B cell (primary cell): ENCODE results near the gene TRAM2. TPM values are rescaled to one million over a fixed set of nuclear protein-coding genes. Genes with fewer than 3 reads are reported as not detected.

Experiments
- ATAC-seq: fragments of 200-7000 bp; cut with Tn5 transposase; one replicate; pipeline ENCODE4 v1.10.0; 2021; ENCODE audit warnings: low read depth, mild to moderate bottlenecking, moderate number of reproducible peaks, moderate library complexity
- CTCF ChIA-PET: fragments of 350-600 bp; sonication (Branson Sonifier 250); formaldehyde crosslinking; loops from one replicate; lab custom pipeline; 2021; ENCODE audit warnings: antibody characterized with exemption, inconsistent platforms; lab: Charles Lee
- POLR2A ChIA-PET: fragments of 350-600 bp; sonication (Branson Sonifier 250); formaldehyde crosslinking; loops from one replicate; lab custom pipeline; 2021; ENCODE audit warnings: antibody characterized with exemption; lab: Charles Lee
- DNase-seq: peaks from one replicate; pipeline ENCODE4 v3.0.0; 2013
- H2AFZ ChIP-seq: 2 replicates; pipeline ENCODE4 v1.6.1; 2012; ENCODE audit warnings: mild to moderate bottlenecking, low read depth, low read length; ENCODE audit not compliant: insufficient read depth, poor library complexity, severe bottlenecking
- H3K27ac ChIP-seq, 2 donors: 1 replicate in 1 of 2; 2 replicates in 1 of 2; pipeline ENCODE4 v1.5.1; 2012 to 2013; ENCODE audit warnings: low read length in 2 of 2, mild to moderate bottlenecking in 2 of 2, moderate library complexity in 1 of 2
- H3K27me3 ChIP-seq, 4 experiments: fragments of 200-600 bp in 1 of 4; sonication (generic) in 1 of 4; replicated peaks in 1 of 4; 1 replicate in 2 of 4; 2 replicates in 2 of 4; pipeline versions ENCODE4 v1.6.1 to v1.7.0; 2013 to 2016; ENCODE audit warnings: low read length in 3 of 4, mild to moderate bottlenecking in 2 of 4, mixed read lengths in 1 of 4, moderate library complexity in 1 of 4; ENCODE audit not compliant: insufficient read depth in 4 of 4, control insufficient read depth in 3 of 4; ENCODE audit errors: control extremely low read depth in 1 of 4
- H3K36me3 ChIP-seq, 2 experiments: replicated peaks in 1 of 2; 1 replicate in 1 of 2; 2 replicates in 1 of 2; pipeline versions ENCODE4 v1.6.1 to v1.7.1; 2013; ENCODE audit warnings: low read length in 1 of 2; ENCODE audit not compliant: insufficient read depth in 2 of 2, control insufficient read depth in 1 of 2; ENCODE audit errors: control extremely low read depth in 1 of 2, extremely low read depth in 1 of 2
- H3K4me1 ChIP-seq, 2 donors: fragments of 200-600 bp in 1 of 2; sonication (generic) in 1 of 2; 1 replicate in 1 of 2; 2 replicates in 1 of 2; pipeline versions ENCODE4 v1.5.1 to v1.6.1; 2013 to 2017; ENCODE audit warnings: low read length in 2 of 2; ENCODE audit not compliant: control insufficient read depth in 2 of 2, insufficient read depth in 2 of 2
- H3K4me2 ChIP-seq: replicated peaks from 2 replicates; pipeline ENCODE3; 2012; ENCODE audit warnings: mild to moderate bottlenecking, low read depth, low read length; ENCODE audit not compliant: poor library complexity, severe bottlenecking
- H3K4me3 ChIP-seq, 5 experiments: fragments of 200-600 bp in 1 of 5; sonication (generic) in 1 of 5; 1 replicate in 3 of 5; 2 replicates in 2 of 5; pipeline versions ENCODE4 v1.5.1 to v1.7.0; 2011 to 2016; ENCODE audit warnings: low read length in 4 of 5, mild to moderate bottlenecking in 4 of 5, low read depth in 2 of 5, control low read depth in 1 of 5, moderate library complexity in 1 of 5; ENCODE audit not compliant: insufficient read depth in 1 of 5; ENCODE audit errors: control extremely low read depth in 1 of 5, extremely low read depth in 1 of 5
- H3K79me2 ChIP-seq: fragments of 200-600 bp; sonication (generic); one replicate; pipeline ENCODE4 v1.6.0; 2016; ENCODE audit warnings: low read length; ENCODE audit not compliant: control insufficient read depth, insufficient read depth
- H3K9ac ChIP-seq: fragments of 200-600 bp; sonication (generic); 2 replicates; pipeline ENCODE4 v1.6.1; 2017; ENCODE audit warnings: mild to moderate bottlenecking, low read length, moderate library complexity
- H3K9me3 ChIP-seq, 3 donors: one replicate each; pipeline versions ENCODE4 v1.6.1 to v1.7.1; 2013; ENCODE audit warnings: low read length in 2 of 3; ENCODE audit not compliant: control insufficient read depth in 2 of 3, insufficient read depth in 1 of 3; ENCODE audit errors: control extremely low read depth in 1 of 3
- H4K20me1 ChIP-seq: 2 replicates; pipeline ENCODE4 v1.6.0; 2012; ENCODE audit warnings: mild to moderate bottlenecking, low read length; ENCODE audit not compliant: insufficient read depth, control insufficient read depth, poor library complexity, severe bottlenecking
- H3K27ac Mint-ChIP-seq: one replicate; pipeline ENCODE4 v1.8.0; 2021; ENCODE audit warnings: mixed read lengths
- H3K27me3 Mint-ChIP-seq: one replicate; pipeline ENCODE4 v1.8.0; 2021; ENCODE audit warnings: mixed read lengths
- H3K4me1 Mint-ChIP-seq: one replicate; pipeline ENCODE4 v1.8.0; 2021; ENCODE audit warnings: mixed read lengths
- H3K4me3 Mint-ChIP-seq: one replicate; pipeline ENCODE4 v1.8.0; 2021; ENCODE audit warnings: mixed read lengths
- H3K9me3 Mint-ChIP-seq: one replicate; pipeline ENCODE4 v1.8.0; 2022; ENCODE audit warnings: mixed read lengths; ENCODE audit not compliant: insufficient read depth
- CTCF ChIP-seq: fragments of 200-600 bp; IDR thresholded peaks from one replicate; pipeline ENCODE4 v1.8.0; 2022; ENCODE audit warnings: antibody characterized with exemption, mild to moderate bottlenecking
- EZH2 ChIP-seq: IDR thresholded peaks from 2 replicates; pipeline ENCODE4 v1.6.1; 2012; ENCODE audit warnings: borderline replicate concordance, low read depth, mild to moderate bottlenecking, moderate library complexity, low read length; ENCODE audit not compliant: insufficient read depth, poor library complexity, severe bottlenecking
- WGBS: methylation state at CpG from one replicate; pipeline ENCODE4 v1.1.5; 2013; ENCODE audit warnings: missing lambda C conversion rate; ENCODE audit not compliant: insufficient coverage; 5-methylcytosine and 5-hydroxymethylcytosine counted together
- intact Hi-C: fragments of 100-400 bp; cut with micrococcal nuclease; formaldehyde crosslinking; loops from one replicate; pipeline ENCODE4 v1.10.0; 2022
- polyA plus RNA-seq: library from polyadenylated mRNA; depleted of rRNA; stranded (reverse); fragments of >200 nt; gene quantifications from 2 replicates; pipeline ENCODE4 v1.2.3, GENCODE V29; 2012
- total RNA-seq, 2 donors: library from RNA; stranded (reverse); fragments of 120-200 nt in 1 of 2; gene quantifications; 1 replicate in 1 of 2; 2 replicates in 1 of 2; pipeline versions ENCODE4 v1.2.3 to v1.2.4, GENCODE V29; 2013 to 2022

Gene TRAM2
- total and polyA plus RNA-seq, 2 donors (not counting 1 experiment from before 2014, with no cell fraction given), result 9.0 to 13.3 TPM

DNA sequence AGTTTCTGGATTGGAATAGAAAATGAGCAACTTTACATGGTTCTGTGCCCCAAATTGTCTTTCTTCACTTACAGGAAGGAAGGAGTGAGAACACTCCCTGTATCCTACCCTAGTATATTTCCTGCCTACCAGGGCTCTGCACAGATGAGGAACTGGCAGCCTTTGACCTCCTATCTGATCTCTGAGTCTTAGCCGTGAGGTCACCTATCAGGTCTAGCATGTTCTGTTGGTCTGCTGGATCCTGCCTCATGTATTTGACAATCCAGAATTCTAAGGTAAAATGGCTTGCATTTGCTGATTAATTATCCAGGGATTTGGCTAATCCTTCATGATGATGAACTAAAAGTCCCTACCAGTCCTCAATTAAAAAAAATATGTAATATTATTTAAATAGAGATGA is 35.0 kb upstream of the TRAM2 start:
- Histone ChIP-seq H3K27ac (no peak overlapping the region), H3K9me3 (no peaks in the 10 kb centered on the region), H3K4me1 (no peaks in the 10 kb centered on the region), H3K4me3 (no peak overlapping the region), H3K27me3 (no peaks in the 10 kb centered on the region), H3K9ac (no peak overlapping the region), H4K20me1 (no peaks in the 10 kb centered on the region), H3K79me2 (no peaks in the 10 kb centered on the region), H3K4me2 (no peak overlapping the region), H2AFZ (no peak overlapping the region), H3K36me3 (no peaks in the 10 kb centered on the region)
- intact Hi-C loops, result no loop called here
- Mint-ChIP-seq H3K4me1 (no peaks in the 10 kb centered on the region), H3K27ac (no peak overlapping the region), H3K9me3 (peaks cover 4% of the 10 kb centered on the region), H3K27me3 (peaks cover 17% of the 10 kb centered on the region), H3K4me3 (no peak overlapping the region)
- DNase-seq (no peak), ATAC-seq (no peak)
- TF ChIP-seq EZH2 (no peak), CTCF (no peak)
- ChIA-PET POLR2A (no interaction called here), CTCF (no interaction called here)
- WGBS, result no CpG with 5 or more reads among the region's 1 CpG

- H3K9ac ChIP-seq, result no peak overlapping the region
- ChIA-PET CTCF (interaction anchor here (0.8 kb wide), 1 partner anchor 34 kb away, joined by 3 read pairs; the partner anchor contains the start of gene TRAM2), POLR2A (no interaction called here)
- intact Hi-C loops, result no loop called here
- no peak overlapping the region for H3K27ac ChIP-seq
- H3K27me3 ChIP-seq, result no peaks in the 10 kb centered on the region
- no peak overlapping the region for H3K4me2 ChIP-seq
- no peaks in the 10 kb centered on the region for H3K36me3 ChIP-seq
- TF ChIP-seq EZH2, result no peak
- H4K20me1 ChIP-seq, result no peaks in the 10 kb centered on the region
- H3K4me1 ChIP-seq, result no peaks in the 10 kb centered on the region
- H3K27me3 Mint-ChIP-seq, result peaks cover 17% of the 10 kb centered on the region
- 92% methylated on average over 4 of the region's 5 CpGs for WGBS
- H3K4me1 Mint-ChIP-seq, result no peaks in the 10 kb centered on the region
- DNase-seq (no peak), ATAC-seq (no peak)
- H3K9me3 ChIP-seq, result no peaks in the 10 kb centered on the region
- peaks cover 6% of the 10 kb centered on the region for H3K9me3 Mint-ChIP-seq
- H3K4me3 Mint-ChIP-seq, result no peak overlapping the region
- no peaks in the 10 kb centered on the region for H3K79me2 ChIP-seq
- no peak overlapping the region for H3K27ac Mint-ChIP-seq
- H3K4me3 ChIP-seq, result no peak overlapping the region
- no peak overlapping the region for H2AFZ ChIP-seq
These were observed 34.0 kb upstream of the TRAM2 start for GRCh38 chr6:52610745-52611355.
